GDM1 (cell line): ENCODE data around the gene GPR183.

Experiments used
- DNase-seq: peaks from one replicate; lab custom pipeline; 2025; lab: John Stamatoyannopoulos, UW

The GPR183 gene

GRCh38 chr13:99339736-99340397, 32.7 kb upstream of the GPR183 start:
- DNase-seq = no peak

GRCh38 chr13:99339230-99339721, 32.1 kb upstream of the GPR183 start:
- DNase-seq = no peak

- no peak for DNase-seq
Measured at GRCh38 chr13:99335603-99336002, 28.4 kb upstream of the GPR183 start.

GRCh38 chr13:99335087-99335486, 27.9 kb upstream of the GPR183 start:
- DNase-seq = no peak

GRCh38 chr13:99334221-99334620, 27.0 kb upstream of the GPR183 start:
- DNase-seq = no peak

- no peak for DNase-seq
Measured at GRCh38 chr13:99332456-99332855, 25.3 kb upstream of the GPR183 start.

- no peak for DNase-seq
Measured at GRCh38 chr13:99331881-99332293, 24.7 kb upstream of the GPR183 start.

GRCh38 chr13:99330942-99331341, 23.7 kb upstream of the GPR183 start:
- no peak for DNase-seq

GRCh38 chr13:99329477-99329876, 22.3 kb upstream of the GPR183 start:
- no peak for DNase-seq

GRCh38 chr13:99327761-99328160, 20.6 kb upstream of the GPR183 start:
- no peak for DNase-seq

GRCh38 chr13:99327126-99327525, 19.9 kb upstream of the GPR183 start:
- DNase-seq = no peak

GRCh38 chr13:99326012-99326411, 18.8 kb upstream of the GPR183 start:
- DNase-seq = no peak

- no peak for DNase-seq
Measured at GRCh38 chr13:99323488-99323887, 16.3 kb upstream of the GPR183 start.

GRCh38 chr13:99322297-99323103, 15.3 kb upstream of the GPR183 start:
- peak; percentile 39 for DNase-seq

GRCh38 chr13:99321709-99322108, 14.5 kb upstream of the GPR183 start:
- no peak for DNase-seq

GRCh38 chr13:99320693-99321481, 13.7 kb upstream of the GPR183 start:
- DNase-seq = no peak

GRCh38 chr13:99316657-99317256, 9.6 kb upstream of the GPR183 start:
- no peak for DNase-seq

GRCh38 chr13:99316224-99316623, 9.0 kb upstream of the GPR183 start:
- DNase-seq = no peak

GRCh38 chr13:99315186-99315585, 8.0 kb upstream of the GPR183 start:
- no peak for DNase-seq

GRCh38 chr13:99314640-99315176, 7.5 kb upstream of the GPR183 start:
- no peak for DNase-seq

- no peak for DNase-seq
Measured at GRCh38 chr13:99313941-99314340, 6.7 kb upstream of the GPR183 start.

GRCh38 chr13:99313501-99313900, 6.3 kb upstream of the GPR183 start:
- DNase-seq = no peak
